CD14-positive monocyte (primary cell): ENCODE results near the gene CNOT2. TPM values are rescaled to one million over a fixed set of nuclear protein-coding genes. Genes with fewer than 3 reads are reported as not detected.

ENCODE experiments used
- DNase-seq, 3 donors: peaks; one replicate each; pipeline ENCODE4 v3.0.0-alpha.2; 2011 to 2022
- H2AFZ ChIP-seq: 2 replicates; pipeline ENCODE4 v1.6.0; 2012; ENCODE audit warnings: mild to moderate bottlenecking, low read depth, low read length, inconsistent platforms; ENCODE audit not compliant: insufficient read depth, poor library complexity, severe bottlenecking
- H3K27ac ChIP-seq, 2 donors: 1 replicate in 1 of 2; 2 replicates in 1 of 2; pipeline ENCODE4 v1.5.1; 2012 to 2013; ENCODE audit warnings: low read length in 2 of 2, control low read depth in 1 of 2, inconsistent platforms in 1 of 2, low read depth in 1 of 2, mild to moderate bottlenecking in 1 of 2
- H3K27me3 ChIP-seq, 2 donors: one replicate each; pipeline versions ENCODE4 v1.6.0 to v1.6.1; 2011 to 2013; ENCODE audit warnings: low read length in 2 of 2; ENCODE audit not compliant: control insufficient read depth in 2 of 2, insufficient read depth in 2 of 2
- H3K36me3 ChIP-seq, 2 donors: replicated peaks in 1 of 2; 1 replicate in 1 of 2; 2 replicates in 1 of 2; pipeline versions ENCODE4 v1.5.1 to v1.6.1; 2012 to 2013; ENCODE audit warnings: low read length in 2 of 2, control low read depth in 1 of 2, inconsistent platforms in 1 of 2, mild to moderate bottlenecking in 1 of 2; ENCODE audit not compliant: insufficient read depth in 2 of 2, control insufficient read depth in 1 of 2
- H3K4me1 ChIP-seq, 2 donors: 1 replicate in 1 of 2; 2 replicates in 1 of 2; pipeline versions ENCODE4 v1.5.1 to v1.6.1; 2012 to 2013; ENCODE audit warnings: low read length in 2 of 2, control low read depth in 1 of 2, inconsistent platforms in 1 of 2, mild to moderate bottlenecking in 1 of 2, moderate library complexity in 1 of 2; ENCODE audit not compliant: insufficient read depth in 2 of 2, control insufficient read depth in 1 of 2
- H3K4me2 ChIP-seq: replicated peaks from 2 replicates; pipeline ENCODE3; 2012; ENCODE audit warnings: low read length, moderate library complexity, mild to moderate bottlenecking; ENCODE audit not compliant: poor library complexity, severe bottlenecking; ENCODE audit errors: extremely low read depth
- H3K4me3 ChIP-seq, 3 experiments: fragments of 200-600 bp in 1 of 3; sonication (generic) in 1 of 3; replicated peaks in 1 of 3; 1 replicate in 2 of 3; 2 replicates in 1 of 3; pipeline ENCODE4 v1.5.1; 2011 to 2013; ENCODE audit warnings: low read length in 3 of 3, mild to moderate bottlenecking in 3 of 3, control low read depth in 2 of 3, low read depth in 2 of 3, inconsistent platforms in 1 of 3, moderate library complexity in 1 of 3
- H3K79me2 ChIP-seq: 2 replicates; pipeline ENCODE4 v1.6.0; 2012; ENCODE audit warnings: mild to moderate bottlenecking, control low read depth, inconsistent platforms, low read length, moderate library complexity; ENCODE audit not compliant: insufficient read depth
- H3K9ac ChIP-seq: 2 replicates; pipeline ENCODE4 v1.6.0; 2017; ENCODE audit warnings: low read length, mild to moderate bottlenecking; ENCODE audit not compliant: insufficient read depth, poor library complexity, severe bottlenecking
- H3K9me3 ChIP-seq, 2 donors: replicated peaks in 1 of 2; 1 replicate in 1 of 2; 2 replicates in 1 of 2; pipeline versions ENCODE4 v1.5.1 to v1.6.1; 2012 to 2013; ENCODE audit warnings: low read length in 2 of 2, control low read depth in 1 of 2; ENCODE audit not compliant: control insufficient read depth in 1 of 2, insufficient read depth in 1 of 2
- H4K20me1 ChIP-seq: 2 replicates; pipeline ENCODE4 v1.6.0; 2012; ENCODE audit warnings: mild to moderate bottlenecking, low read length, control low read depth, moderate library complexity; ENCODE audit not compliant: insufficient read depth
- H3K27ac Mint-ChIP-seq, 7 donors: one replicate each; pipeline ENCODE4 v1.8.0; 2020; ENCODE audit warnings: mild to moderate bottlenecking in 7 of 7, mixed read lengths in 7 of 7, moderate library complexity in 6 of 7, inconsistent platforms in 2 of 7
- H3K27me3 Mint-ChIP-seq, 3 donors: one replicate each; pipeline ENCODE4 v1.8.0; 2021 to 2022; ENCODE audit warnings: low read depth in 3 of 3, mild to moderate bottlenecking in 3 of 3, mixed read lengths in 3 of 3, moderate library complexity in 3 of 3, inconsistent platforms in 1 of 3
- H3K36me3 Mint-ChIP-seq, 2 donors: one replicate each; pipeline ENCODE4 v1.8.0; 2020; ENCODE audit warnings: mixed read lengths in 2 of 2, inconsistent platforms in 1 of 2, mild to moderate bottlenecking in 1 of 2
- H3K4me1 Mint-ChIP-seq: one replicate; pipeline ENCODE4 v1.8.0; 2020; ENCODE audit warnings: mild to moderate bottlenecking, mixed read lengths
- H3K4me3 Mint-ChIP-seq, 2 donors: one replicate each; pipeline ENCODE4 v1.8.0; 2020; ENCODE audit warnings: mild to moderate bottlenecking in 2 of 2, mixed read lengths in 2 of 2, moderate library complexity in 1 of 2
- H3K9me3 Mint-ChIP-seq, 7 donors: one replicate each; pipeline ENCODE4 v1.8.0; 2020 to 2022; ENCODE audit warnings: mixed read lengths in 7 of 7, mild to moderate bottlenecking in 6 of 7, moderate library complexity in 6 of 7, inconsistent platforms in 2 of 7
- WGBS: methylation state at CpG from one replicate; pipeline ENCODE4 v1.1.5; 2013; ENCODE audit warnings: missing lambda C conversion rate; ENCODE audit not compliant: insufficient coverage; 5-methylcytosine and 5-hydroxymethylcytosine counted together
- intact Hi-C, 2 donors: fragments of 100-400 bp; cut with micrococcal nuclease; formaldehyde crosslinking; loops; one replicate each; pipeline versions ENCODE4 v1.15.0 to v1.15.1; 2023
- polyA plus RNA-seq, 3 donors: library from polyadenylated mRNA; depleted of rRNA in 1 of 3; unstranded in 2 of 3; stranded (reverse) in 1 of 3; fragments of 300-500 nt in 2 of 3; fragments of >200 nt in 1 of 3; fragmentation: Illumina TruSeq in 2 of 3; gene quantifications; 1 replicate in 2 of 3; 2 replicates in 1 of 3; pipeline ENCODE4 v1.2.3, GENCODE V29; 2012 to 2021
- TF ChIP-seq, protein P1 (sequence below): fragments of 200-600 bp; IDR thresholded peaks from one replicate; pipeline ENCODE4 v1.8.0; 2022; ENCODE audit warnings: antibody characterized with exemption, mild to moderate bottlenecking

CNOT2 gene
- polyA plus RNA-seq, 3 donors = 49.8 to 77.2 (median 72.7) TPM

GRCh38 chr12:70319605-70320004 is 76.4 kb downstream of the CNOT2 start:
- intact Hi-C loops = no loop called here

DNA sequence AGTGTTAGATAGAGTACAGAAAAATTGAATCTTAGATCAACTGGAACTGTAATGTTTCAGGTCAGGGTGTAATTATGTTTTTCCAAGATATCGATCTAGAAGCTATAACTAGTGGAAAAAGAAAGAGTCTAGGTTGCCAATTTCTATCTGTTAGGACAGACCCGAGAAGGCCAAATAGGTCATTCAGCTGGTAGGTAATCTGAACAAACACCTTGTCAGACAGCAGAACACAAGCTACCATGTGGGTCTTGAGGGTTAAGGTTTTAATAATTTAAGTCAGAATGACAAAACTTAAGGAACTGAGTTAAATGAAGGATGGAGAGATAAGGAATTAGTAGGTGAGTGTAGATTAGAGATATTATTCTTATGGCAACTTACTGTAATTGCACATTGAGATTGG is 78.0 kb downstream of the CNOT2 start:
- H3K9me3 ChIP-seq = no peaks in the 10 kb centered on the region
- H3K27me3 Mint-ChIP-seq = no peaks in the 10 kb centered on the region
- H3K4me1 ChIP-seq = peaks cover 14 to 48% of the 10 kb centered on the region in 2 donors
- peaks cover 6 to 40% of the 10 kb centered on the region in 2 donors for H3K36me3 ChIP-seq
- H4K20me1 ChIP-seq = no peaks in the 10 kb centered on the region
- no peak overlapping the region for H3K4me3 ChIP-seq
- no peak overlapping the region for H3K9ac ChIP-seq
- no peak for DNase-seq
- H3K79me2 ChIP-seq = peaks cover 58% of the 10 kb centered on the region
- peak overlapping the region in 1 of 7 donors; percentile 10 for H3K27ac Mint-ChIP-seq
- TF ChIP-seq, protein P1, sequence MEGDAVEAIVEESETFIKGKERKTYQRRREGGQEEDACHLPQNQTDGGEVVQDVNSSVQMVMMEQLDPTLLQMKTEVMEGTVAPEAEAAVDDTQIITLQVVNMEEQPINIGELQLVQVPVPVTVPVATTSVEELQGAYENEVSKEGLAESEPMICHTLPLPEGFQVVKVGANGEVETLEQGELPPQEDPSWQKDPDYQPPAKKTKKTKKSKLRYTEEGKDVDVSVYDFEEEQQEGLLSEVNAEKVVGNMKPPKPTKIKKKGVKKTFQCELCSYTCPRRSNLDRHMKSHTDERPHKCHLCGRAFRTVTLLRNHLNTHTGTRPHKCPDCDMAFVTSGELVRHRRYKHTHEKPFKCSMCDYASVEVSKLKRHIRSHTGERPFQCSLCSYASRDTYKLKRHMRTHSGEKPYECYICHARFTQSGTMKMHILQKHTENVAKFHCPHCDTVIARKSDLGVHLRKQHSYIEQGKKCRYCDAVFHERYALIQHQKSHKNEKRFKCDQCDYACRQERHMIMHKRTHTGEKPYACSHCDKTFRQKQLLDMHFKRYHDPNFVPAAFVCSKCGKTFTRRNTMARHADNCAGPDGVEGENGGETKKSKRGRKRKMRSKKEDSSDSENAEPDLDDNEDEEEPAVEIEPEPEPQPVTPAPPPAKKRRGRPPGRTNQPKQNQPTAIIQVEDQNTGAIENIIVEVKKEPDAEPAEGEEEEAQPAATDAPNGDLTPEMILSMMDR = no peak
- H3K27ac ChIP-seq = no peak overlapping the region
- peaks cover 0 to under 1% (median 0%) of the 10 kb centered on the region in 7 donors for H3K9me3 Mint-ChIP-seq
- H3K27me3 ChIP-seq = no peaks in the 10 kb centered on the region
- no peak overlapping the region for H2AFZ ChIP-seq
- intact Hi-C loops = no loop called here
- H3K4me2 ChIP-seq = no peak overlapping the region
- H3K4me1 Mint-ChIP-seq = peaks cover 37% of the 10 kb centered on the region
- H3K4me3 Mint-ChIP-seq = no peak overlapping the region
- H3K36me3 Mint-ChIP-seq = peaks cover 23% of the 10 kb centered on the region in 2 donors
- WGBS = no CpG with 5 or more reads among the region's 2 CpGs

More at GRCh38 chr12:70319605-70320004, 76.4 kb downstream of the CNOT2 start:
- H3K27ac ChIP-seq = peak overlapping the region in 1 of 2 donors; percentile 63
- Mint-ChIP-seq H3K4me1 (peaks cover 45% of the 10 kb centered on the region), H3K4me3 (no peak overlapping the region), H3K36me3 (peaks cover 20 to 22% of the 10 kb centered on the region in 2 donors), H3K27ac (peak overlapping the region; percentile 45 to 83 (median 68)), H3K9me3 (no peaks in the 10 kb centered on the region), H3K27me3 (no peaks in the 10 kb centered on the region)
- H3K27me3 ChIP-seq = no peaks in the 10 kb centered on the region
- no peaks in the 10 kb centered on the region for H3K9me3 ChIP-seq
- H3K4me2 ChIP-seq = peak overlapping the region; percentile 33
- H3K9ac ChIP-seq = no peak overlapping the region
- TF ChIP-seq, protein P1 = no peak
- peaks cover 69% of the 10 kb centered on the region for H3K79me2 ChIP-seq
- no CpG with 5 or more reads among the region's 4 CpGs for WGBS
- no peaks in the 10 kb centered on the region for H4K20me1 ChIP-seq
- peak overlapping the region in 1 of 3 experiments; percentile 29 for H3K4me3 ChIP-seq
- H2AFZ ChIP-seq = no peak overlapping the region
- peaks cover 22 to 54% of the 10 kb centered on the region in 2 donors for H3K4me1 ChIP-seq
- peaks cover 3 to 30% of the 10 kb centered on the region in 2 donors for H3K36me3 ChIP-seq
- DNase-seq = peak; percentile 54 to 78 (median 56)
